GM19238 (cell line): Measurements from ENCODE around the gene DNAH8.

ENCODE experiments used
- DNase-seq: peaks from one replicate; pipeline ENCODE4 v3.0.0; 2011; ENCODE audit warnings: low spot score; ENCODE audit not compliant: insufficient read length

Gene DNAH8

DNA sequence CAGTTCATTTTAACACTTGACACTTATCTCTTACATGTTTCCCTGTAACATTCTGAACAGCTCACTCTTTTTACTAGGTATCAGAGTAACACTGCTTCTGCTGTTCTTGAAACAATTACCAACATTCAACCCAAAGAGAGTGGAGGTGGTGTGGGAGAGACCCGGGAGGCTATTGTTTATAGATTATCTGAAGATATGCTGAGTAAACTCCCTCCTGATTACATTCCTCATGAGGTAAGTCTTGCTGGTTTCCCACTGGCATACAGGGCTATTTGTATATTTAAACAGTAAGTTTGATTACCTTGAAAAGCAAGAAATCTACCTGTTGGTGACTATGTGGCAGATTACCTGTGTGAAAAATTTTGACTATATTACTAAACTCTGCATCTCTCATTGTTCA is 293.6 kb downstream of the DNAH8 start:
- DNase-seq = no peak

DNA sequence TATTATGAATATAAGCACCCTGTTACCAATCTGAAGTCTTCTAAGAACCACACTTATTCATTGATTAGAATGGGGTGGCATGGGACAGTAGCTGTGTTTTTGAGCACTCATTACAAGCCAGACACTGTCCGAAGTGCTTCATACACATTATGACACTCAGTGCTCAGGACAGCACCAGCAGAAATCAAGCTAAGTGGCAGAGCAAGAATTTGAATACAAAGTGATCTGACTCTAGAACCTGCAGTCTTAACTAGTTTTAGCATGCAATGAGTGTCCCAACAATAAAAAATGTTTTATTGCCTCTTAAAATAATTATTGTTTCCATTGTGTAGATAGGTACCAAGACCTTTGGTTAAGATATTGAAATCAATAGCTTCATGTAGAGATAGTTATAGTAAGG is 294.4 kb downstream of the DNAH8 start:
- no peak for DNase-seq

DNA sequence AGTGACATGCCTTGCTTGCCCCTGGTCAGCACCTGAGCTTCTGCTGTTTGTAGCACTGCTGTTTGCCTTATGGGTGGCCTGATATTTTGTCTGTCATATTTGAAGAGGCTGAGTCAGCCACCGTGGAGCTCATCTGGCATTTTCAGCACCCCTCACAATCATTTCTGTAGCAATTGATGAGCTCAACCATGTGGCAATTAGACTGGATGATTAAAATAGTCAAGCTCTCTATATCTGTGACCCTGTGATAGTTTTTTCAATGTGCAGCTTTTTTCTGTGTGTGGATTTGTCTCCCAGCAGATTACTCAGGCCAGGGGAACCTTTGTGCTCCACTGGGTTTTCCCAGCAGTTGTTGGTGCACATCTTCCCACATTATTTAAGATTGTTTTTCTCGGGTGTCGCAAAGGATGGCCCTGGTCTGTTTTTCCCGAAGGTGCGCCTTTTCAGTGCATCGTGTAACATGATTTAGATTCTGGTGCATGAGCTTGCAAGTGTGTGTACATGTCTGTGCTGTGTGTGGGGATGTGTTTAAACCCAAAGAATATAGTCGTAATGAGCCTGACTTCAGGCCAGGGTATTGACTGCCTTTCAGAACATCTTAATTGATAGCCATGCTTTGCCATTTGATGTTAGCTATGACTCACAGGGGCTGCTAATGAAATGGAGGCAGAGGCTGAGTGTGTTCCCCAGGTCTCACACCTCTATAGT is 301.9 kb downstream of the DNAH8 start:
- DNase-seq = no peak

DNA sequence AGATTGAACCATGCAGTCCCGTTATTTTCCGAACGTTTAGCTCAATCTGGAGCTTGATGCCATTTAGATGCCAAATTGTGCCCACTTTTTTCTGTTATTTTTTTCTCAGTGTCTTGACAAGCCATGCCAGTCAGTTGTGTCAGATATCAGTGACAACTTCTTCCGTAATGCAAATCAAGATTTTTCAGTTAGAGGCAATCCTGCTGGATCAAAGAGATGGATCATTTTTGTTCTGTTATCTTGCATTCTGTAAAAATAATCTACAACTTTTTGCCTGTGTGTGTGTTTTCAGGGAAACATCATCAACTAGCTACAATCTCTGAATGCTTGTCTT is 302.4 kb downstream of the DNAH8 start:
- DNase-seq = no peak

DNA sequence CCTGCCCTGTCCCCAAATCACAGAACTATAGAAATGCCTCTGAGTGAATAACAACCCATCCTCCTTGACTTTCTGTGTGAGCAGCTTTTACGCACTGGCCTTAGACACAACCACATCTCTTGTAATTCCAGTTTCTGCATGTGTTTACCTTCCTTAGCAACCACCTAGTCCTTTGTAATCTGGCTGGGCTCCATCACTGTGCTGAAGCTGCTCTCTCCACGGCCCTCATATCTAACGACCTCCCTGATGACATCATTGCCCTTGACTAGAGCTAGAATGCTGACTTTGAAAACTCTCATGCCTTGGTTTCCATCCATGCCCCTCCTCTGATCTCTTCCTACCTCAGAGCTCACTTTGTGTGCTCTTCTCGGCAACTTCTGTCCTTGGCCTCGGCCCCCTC is 303.0 kb downstream of the DNAH8 start:
- DNase-seq = no peak

DNA sequence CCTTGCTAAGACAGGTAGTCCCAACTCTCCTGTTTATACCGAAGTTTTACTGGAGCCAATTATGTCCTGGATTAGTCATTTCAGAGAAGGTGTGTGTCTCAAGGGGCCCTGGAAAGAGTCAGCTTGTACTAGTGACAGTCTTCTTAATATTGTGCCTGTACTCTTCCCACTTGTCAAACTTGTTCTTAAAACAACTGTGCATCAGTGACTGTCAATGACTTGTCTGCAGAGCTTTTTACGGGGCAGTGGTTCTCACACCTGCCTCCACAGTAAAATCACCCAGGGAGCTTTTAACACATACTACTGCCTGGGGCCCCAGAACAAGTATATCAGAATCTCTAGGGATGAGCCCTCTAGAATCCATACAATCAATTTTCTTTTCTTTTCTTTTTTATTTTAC is 305.0 kb downstream of the DNAH8 start:
- DNase-seq = no peak

DNA sequence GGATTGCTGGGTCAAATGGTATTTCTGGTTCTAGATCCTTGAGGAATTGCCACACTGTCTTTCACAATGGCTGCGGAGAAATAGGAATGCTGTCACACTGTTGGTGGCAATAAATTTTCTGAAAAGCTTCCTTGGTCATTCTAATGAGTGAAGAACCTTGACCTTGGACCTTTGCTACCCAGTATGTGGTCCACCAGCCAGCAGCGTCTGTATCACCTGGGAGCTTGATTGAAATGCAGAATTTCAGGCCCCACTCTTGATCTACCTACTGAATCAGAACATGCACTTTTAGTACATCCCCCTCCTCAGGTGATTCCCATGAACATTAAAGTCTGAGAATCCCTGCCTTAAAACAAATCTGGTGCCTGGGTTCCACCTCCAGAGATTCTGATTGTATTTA is 305.9 kb downstream of the DNAH8 start:
- no peak for DNase-seq

DNA sequence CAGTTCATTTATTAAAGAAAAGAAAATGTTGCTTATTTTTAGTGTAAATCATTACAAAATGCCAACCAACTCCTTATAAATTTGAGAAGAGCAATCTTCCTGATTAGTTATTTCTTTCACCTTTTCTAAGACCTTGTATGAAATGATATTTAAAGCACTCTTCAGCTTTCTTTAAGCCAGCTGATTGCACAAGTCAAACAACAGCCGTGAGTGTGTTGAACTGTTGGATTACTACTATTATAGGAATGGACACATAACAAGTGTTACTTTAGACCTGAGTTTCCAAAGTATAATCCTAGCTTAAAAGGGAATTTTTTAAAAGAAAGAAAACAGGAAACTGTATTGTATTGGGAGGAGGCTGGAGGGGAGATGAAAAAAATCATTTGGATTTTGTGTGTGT is 306.7 kb downstream of the DNAH8 start:
- DNase-seq = no peak

DNA sequence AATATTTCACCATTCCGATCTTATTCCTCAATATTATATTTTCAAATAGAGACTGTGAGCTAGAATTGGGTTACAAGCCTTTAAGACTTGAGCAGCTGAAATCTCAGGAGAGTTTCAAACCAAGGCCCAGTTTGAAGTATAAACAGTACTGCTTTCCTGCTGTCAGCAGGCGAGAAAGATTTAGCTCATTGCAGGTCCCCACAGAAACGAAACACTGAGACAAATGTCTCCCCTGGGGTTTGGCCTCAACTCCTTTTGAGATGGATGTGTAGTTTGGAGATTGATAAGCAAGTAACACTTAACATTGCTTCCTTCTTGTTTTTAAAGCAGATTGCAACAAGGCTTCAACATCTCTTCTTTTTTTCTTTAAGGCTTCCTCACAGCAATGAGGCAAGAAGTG is 311.1 kb downstream of the DNAH8 start:
- DNase-seq = no peak

DNA sequence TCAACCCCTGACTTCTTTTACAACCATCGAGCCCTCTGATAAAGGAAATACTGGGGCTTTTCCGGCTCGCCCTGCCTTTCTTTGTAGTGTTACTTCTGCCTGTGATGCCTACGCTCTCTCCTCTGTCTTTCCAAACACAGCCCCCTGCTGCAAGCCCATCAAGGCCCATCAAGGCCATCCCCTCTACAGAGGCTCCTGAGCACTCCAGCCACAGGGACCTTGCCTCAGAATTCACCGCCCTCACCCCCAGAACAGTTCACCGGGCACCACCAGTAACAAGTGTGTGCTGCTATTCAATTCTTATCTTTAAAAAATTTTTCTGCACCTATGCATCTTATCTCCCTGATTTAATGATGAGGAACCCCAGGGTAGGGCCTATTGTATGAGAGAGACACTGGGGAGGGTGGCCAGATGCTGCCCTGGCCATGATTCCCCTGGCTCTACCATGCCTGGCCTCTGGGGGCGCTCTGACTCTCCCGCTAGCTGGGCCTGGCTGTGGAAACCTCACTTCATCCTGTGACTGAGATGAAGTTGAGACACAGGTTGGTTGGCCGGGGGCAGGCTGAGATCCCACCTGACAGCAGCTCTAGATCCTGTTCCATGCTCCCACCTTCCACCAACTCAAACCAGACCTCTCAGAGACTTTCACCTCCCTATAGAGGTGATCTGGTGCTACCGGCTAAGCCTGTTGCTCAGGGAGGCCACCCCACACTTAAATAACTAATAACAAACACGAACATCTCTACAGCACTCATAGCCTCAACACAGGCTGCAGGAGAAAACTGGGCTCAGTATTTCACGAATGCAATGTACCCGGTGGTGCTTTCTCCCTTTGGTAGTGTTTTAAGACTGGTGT is 314.3 kb downstream of the DNAH8 start:
- peak; percentile 51 for DNase-seq

DNA sequence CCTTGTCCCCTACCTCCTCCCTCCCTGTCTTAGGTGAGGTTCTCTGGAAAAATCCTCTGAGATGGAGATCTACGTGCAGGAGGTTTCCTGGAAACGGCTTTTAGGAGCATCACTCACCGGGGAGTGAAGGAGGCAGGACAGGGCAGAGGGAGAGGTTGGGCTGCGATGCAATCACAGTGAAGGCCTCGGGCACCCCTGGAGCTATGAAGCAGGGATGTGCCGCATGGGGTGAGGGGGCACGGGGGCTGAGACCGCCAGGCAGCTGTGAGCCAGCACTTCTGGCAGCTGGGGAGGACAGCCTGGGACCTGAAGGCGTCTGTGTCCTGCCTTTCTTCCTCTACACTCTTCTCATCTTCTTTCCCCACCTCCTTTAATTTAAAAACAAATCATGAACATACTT is 320.6 kb downstream of the DNAH8 start:
- DNase-seq = no peak

DNA sequence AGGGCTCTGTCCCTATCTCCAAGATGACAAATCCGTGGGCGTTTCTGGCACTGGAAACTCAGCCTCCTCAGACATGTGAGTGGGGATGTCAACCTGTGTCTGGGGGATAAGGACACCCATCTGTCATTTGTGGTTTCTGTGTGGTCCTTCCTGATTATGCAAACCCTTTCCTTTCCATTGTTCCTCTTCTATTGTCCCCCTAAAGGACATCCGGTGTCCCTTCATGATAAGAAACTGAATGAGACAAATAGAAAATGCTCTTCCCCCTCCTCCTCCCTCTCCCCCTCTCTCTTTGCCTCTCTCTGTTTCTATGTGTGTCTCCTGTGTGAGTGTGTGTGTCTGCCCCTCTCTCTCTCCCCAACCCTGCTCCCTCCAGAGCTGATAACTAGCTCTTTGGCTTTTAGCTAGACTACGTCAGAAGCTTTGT is 322.0 kb downstream of the DNAH8 start:
- DNase-seq = no peak

DNA sequence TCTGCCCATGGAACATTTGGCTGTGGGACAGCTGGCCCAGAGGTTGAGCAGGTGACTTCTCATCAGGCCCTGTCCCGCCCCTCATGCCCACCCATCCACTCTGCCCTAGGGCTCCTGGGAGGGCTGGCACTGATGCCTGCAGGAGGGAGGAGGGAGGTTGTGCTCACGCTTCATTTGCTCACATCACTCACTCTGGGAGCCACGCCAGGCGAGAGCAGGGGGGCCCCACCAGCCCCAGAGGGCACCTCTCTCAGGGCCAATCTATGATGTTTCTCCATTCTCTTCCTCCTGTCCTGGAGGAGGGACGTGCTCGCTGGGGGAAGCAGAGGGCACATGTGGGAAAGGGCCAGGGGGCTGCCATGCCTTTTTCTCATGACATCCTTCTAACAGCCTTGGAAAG is 322.6 kb downstream of the DNAH8 start:
- no peak for DNase-seq

DNA sequence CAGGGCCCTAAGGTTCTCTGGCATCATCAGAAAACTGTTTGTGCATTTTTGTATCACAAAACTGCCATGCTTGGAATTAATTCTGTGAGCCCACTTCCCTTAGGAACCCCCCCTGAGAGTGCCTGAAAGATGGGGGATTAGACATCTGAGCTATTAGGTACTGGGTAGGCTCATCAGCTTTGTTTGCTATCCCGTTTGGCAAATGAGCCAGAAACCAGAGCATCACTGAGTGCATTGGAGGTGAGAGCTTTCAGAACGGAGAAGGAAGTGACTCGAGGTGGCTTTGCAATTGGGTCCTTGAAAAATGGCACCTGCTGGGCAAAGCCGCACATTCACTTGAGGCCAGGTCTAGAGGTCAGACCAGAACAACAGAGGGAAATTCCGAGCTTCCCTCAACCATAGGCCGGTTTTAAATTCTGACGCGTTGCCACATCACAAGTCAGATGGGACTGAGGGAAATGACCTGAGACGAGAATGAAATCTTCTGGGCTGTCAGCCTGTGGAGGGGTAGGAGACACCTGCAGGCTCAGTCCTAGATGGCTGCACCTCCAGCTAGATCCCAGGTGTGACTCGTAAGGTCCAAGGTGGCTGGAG is 325.1 kb downstream of the DNAH8 start:
- no peak for DNase-seq

DNA sequence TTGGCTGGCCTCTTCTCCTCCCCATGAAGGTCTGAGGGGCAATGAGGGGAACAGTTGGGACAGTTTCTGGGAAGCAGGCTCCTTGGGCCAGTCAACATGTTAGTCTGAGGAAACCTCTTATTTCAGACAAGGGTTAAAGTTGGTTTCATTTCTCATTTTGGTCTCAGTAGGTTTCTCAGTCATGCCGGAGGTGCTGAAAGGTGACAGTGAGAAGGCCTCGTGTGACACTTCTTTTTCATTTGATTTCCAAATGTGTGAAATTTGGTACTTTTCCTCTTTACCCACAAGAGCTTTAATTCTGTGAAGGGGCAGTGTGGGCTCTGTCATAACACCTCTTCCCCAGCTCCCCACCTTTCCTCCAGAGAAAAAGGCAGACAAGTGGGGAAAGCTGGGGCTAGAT is 326.0 kb downstream of the DNAH8 start:
- DNase-seq = peak; percentile 31

DNA sequence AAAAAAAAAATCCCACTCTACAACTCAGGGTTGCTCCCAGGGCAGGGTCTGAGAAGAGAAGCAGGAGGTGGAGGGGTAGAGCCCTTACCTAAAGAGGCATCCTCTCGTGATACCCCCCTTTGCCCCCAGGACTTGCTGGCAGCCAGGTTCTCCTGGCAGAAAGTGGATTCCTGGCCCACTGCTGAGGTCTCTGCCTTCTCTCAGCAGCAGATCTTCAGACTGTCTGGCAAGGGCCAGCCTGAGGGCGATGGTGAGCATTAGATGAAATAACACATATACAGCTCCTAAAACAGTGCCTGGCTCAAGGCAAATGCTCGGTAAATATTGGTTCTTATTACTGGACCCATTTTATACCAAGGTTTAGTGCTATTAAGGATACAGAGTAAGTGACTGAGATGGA is 328.7 kb downstream of the DNAH8 start:
- DNase-seq = no peak

DNA sequence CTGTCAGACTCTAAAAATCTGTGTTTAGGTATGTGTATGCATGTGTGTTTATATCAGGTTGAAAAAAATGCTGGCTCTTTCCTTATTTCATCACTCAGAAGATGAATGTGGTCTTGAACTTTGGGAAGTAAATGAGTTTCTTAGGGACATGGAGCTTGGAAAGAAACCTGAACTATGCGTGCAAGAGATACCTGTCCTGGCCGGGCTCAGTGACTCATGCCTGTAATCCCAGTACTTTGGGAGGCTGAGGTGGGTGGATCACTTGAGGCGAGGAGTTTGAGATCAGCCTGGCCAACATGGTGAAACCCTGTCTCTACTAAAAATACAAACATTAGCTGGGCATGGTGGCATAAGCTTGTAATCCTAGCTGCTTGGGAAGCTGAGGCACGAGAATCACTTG is 329.1 kb downstream of the DNAH8 start:
- DNase-seq = no peak

DNA sequence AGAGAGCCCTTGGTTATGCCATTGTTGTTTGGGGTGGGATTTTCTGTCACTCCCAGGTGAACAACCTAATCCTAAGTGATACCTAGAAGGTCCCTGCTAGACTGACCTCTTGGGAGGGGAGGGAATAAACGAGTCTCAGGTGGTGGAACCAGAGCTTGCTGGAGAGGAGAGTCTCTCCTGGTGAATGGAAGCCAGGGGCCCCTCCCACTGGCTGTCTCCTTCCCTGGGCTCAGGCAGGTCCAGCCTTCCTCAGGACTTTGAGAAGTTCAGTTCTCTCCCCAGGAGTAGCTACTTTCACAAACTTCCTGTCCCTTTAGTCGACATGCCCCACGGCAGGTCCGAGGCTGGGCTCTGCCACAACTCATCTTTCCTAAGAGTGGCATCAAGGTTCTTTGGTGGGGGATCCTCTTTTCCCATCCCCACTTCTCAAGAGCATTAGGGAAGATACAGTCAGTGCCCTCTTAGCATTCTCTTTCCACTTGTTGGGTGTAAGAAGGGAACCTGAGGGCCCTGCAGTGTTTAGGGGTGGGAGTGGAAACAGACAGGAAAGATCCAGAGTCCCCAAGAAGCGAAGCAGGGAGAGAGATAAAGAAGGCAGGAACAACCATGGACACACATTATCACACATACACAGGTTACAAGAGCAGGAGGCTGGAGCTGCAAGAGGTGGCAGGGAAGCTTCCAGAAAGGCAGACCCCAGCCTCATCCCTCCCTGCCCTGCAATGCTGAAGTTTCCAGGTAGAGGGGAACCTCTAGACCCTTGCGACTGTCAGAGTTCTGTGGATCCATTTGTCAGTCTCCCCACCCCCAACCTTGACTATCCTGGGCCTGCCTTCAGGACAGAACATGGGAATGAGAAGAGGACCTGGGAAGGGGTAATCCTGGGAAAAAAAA is 332.6 kb downstream of the DNAH8 start:
- DNase-seq = no peak

DNA sequence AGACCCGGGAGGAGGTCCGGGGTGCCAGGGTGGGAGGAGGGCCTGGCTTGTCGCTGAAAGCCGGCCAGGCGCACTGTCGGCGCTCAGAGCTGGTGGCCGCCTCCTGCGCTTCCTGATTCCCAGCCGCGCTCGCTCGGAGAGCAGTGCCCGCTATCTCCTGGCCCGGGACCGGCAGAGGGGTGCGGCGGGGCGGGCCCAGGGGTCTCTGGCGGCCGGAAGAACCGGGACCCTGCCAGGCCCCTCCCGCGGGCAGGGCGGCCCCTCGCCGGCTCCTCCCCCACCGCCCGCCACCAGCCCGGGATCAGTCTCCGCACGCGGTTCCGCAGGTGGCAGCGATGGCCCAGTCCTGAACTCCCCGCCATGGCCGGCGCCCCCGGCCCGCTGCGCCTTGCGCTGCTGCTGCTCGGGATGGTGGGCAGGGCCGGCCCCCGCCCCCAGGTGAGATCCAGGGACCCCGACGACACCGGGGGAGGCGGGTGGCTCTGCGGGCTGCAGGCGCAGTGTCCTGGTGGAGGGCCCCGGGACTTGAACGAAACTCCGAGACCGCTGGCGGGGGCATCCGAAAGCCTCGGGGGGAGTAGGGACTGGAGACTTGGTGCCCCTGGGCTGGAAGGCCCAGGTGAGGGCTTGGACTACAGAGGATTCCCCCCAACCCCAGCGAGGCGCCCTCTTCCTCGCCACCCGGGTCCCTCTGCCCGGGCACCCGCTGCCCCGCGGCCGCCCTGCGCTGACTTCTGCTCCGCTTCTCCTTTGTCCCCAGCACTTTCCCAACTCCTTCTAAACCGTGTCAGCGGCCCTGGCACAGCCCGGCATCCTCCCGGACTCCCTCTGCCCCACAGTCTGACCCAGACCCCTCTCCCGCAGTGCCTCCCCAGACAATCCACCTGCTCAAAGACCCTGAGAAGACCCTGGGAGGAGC is 333.6 kb downstream of the DNAH8 start, which contains the start of gene GLP1R:
TSS of gene GLP1R (plus strand) at position 301 of the 919 bp plus-strand sequence. CDS start at position 361, 60 bp downstream.
- no peak for DNase-seq

DNA sequence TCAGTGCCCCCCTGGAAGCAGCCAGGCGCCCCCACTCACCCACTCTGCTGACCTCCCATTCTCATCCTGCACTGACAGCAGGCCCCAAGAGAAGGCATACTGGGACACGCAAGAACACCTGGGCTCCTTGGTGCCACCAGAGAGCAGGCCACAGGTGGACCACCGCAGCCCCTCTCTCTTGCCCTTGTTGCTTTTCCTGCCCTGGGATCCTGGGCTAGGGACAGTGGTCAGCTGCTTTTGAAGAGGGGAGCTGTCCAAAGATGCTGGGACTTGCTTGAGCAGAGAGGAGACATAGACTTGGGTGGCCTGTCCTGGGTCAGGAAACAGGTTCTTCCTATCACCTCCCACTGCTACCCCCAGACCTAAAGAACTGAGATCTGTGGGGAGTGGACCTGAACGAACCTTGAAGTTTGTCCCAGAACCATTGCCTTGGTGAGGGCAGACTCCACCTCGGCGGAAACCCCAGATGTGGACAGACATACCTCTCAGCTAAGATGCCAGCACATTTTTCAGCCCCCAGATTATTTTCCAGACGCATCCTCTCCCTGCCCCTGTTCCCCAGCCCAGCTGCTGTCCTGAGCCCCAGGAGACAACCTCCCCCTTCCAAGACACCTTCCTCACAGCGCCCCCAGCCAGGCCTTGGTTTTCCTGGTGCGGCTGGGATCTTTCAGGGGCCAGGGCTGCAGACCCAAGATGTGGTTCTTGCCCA is 334.6 kb downstream of the DNAH8 start:
- no peak for DNase-seq
